OCI-LY7 (cell line): ENCODE measurements around the gene NRSN2.

Source experiments
- EZH2phosphoT487 ChIP-seq: fragments of 200-600 bp; sonication (generic); IDR thresholded peaks from 2 replicates; pipeline ENCODE4 v1.6.1; 2018; ENCODE audit warnings: low read depth, borderline replicate concordance, mild to moderate bottlenecking, mixed run types, antibody characterized with exemption, low read length, moderate library complexity, mixed read lengths
- TF ChIP-seq, protein P1 (sequence below): fragments of 200-600 bp; sonication (generic); conservative IDR thresholded peaks from 2 replicates; pipeline ENCODE4 v1.5.1; 2014; ENCODE audit warnings: mild to moderate bottlenecking, antibody characterized with exemption, low read length, moderate library complexity, mixed read lengths

DNA sequence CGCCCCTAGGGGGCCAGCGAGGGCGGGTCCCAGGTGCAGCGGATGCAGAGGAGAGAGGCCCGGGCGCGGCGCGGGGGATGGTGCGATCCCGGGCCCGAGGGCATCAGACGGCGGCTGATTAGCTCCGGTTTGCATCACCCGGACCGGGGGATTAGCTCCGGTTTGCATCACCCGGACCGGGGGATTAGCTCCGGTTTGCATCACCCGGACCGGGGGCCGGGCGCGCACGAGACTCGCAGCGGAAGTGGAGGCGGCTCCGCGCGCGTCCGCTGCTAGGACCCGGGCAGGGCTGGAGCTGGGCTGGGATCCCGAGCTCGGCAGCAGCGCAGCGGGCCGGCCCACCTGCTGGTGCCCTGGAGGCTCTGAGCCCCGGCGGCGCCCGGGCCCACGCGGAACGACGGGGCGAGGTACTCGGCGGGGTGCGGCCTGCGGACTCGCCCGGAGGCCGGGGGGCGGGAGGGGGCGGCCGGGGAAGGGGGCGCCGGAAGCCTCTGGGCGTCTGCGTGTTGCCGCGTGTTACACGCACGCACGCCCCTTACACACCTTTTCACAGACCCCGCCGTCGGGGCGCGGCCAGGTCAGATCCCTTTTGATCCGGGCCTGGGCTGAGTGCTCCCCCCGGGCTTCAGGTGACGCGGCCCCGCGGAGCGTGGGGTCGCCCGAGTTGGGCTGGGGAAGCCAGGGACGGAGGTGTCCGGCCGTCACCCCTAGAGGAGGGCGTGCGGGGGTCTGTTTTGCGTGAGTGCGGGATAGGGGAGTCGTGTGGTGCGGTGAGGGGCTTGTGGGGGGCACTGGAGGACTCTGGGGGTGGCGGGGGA is 34.1 kb downstream of the NRSN2 start:
- TF ChIP-seq, protein P1, sequence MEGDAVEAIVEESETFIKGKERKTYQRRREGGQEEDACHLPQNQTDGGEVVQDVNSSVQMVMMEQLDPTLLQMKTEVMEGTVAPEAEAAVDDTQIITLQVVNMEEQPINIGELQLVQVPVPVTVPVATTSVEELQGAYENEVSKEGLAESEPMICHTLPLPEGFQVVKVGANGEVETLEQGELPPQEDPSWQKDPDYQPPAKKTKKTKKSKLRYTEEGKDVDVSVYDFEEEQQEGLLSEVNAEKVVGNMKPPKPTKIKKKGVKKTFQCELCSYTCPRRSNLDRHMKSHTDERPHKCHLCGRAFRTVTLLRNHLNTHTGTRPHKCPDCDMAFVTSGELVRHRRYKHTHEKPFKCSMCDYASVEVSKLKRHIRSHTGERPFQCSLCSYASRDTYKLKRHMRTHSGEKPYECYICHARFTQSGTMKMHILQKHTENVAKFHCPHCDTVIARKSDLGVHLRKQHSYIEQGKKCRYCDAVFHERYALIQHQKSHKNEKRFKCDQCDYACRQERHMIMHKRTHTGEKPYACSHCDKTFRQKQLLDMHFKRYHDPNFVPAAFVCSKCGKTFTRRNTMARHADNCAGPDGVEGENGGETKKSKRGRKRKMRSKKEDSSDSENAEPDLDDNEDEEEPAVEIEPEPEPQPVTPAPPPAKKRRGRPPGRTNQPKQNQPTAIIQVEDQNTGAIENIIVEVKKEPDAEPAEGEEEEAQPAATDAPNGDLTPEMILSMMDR, result no peak; the same call in 1 of the 2 replicates
- TF ChIP-seq EZH2phosphoT487, result no peak
